ENCODE data around the gene DTX4.

DTX4 gene

GRCh38 chr11:59171508-59172322 lies at the start of gene DTX4 (continued):
- TF ChIP-seq, protein P1, sequence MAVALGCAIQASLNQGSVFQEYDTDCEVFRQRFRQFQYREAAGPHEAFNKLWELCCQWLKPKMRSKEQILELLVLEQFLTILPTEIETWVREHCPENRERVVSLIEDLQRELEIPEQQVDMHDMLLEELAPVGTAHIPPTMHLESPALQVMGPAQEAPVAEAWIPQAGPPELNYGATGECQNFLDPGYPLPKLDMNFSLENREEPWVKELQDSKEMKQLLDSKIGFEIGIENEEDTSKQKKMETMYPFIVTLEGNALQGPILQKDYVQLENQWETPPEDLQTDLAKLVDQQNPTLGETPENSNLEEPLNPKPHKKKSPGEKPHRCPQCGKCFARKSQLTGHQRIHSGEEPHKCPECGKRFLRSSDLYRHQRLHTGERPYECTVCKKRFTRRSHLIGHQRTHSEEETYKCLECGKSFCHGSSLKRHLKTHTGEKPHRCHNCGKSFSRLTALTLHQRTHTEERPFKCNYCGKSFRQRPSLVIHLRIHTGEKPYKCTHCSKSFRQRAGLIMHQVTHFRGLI (tag by site-specific recombination; IDR thresholded peaks at IDR 0.05) = no peak
- no peak for TF ChIP-seq ZNF174 (tag by site-specific recombination; IDR thresholded peaks at IDR 0.05)
- TF ChIP-seq OVOL3 (tag by site-specific recombination; IDR thresholded peaks at IDR 0.05) = no peak
- no peak for TF ChIP-seq ZNF701 (tag by site-specific recombination; IDR thresholded peaks at IDR 0.05)
- TF ChIP-seq ZNF404 (tag by site-specific recombination; IDR thresholded peaks at IDR 0.05) = no peak
- TF ChIP-seq YY1 (tag by site-specific recombination; IDR thresholded peaks at IDR 0.05) = peak; percentile 56; the same call in 1 of the 2 replicates
- TF ChIP-seq ZNF639 (tag by site-specific recombination; IDR thresholded peaks at IDR 0.05) = no peak
- no peak for TF ChIP-seq ZSCAN16 (tag by site-specific recombination; IDR thresholded peaks at IDR 0.05)
- TF ChIP-seq, protein P2, sequence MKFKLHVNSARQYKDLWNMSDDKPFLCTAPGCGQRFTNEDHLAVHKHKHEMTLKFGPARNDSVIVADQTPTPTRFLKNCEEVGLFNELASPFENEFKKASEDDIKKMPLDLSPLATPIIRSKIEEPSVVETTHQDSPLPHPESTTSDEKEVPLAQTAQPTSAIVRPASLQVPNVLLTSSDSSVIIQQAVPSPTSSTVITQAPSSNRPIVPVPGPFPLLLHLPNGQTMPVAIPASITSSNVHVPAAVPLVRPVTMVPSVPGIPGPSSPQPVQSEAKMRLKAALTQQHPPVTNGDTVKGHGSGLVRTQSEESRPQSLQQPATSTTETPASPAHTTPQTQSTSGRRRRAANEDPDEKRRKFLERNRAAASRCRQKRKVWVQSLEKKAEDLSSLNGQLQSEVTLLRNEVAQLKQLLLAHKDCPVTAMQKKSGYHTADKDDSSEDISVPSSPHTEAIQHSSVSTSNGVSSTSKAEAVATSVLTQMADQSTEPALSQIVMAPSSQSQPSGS (tag by site-specific recombination; IDR thresholded peaks at IDR 0.05; ENCODE audit: low read depth) = peak; percentile 77; the same call in 1 of the 2 replicates
- 0 out of 2 replicates have a peak, but pooled peaks have one; percentile 56 for TF ChIP-seq ZSCAN23 (tag by site-specific recombination; IDR thresholded peaks at IDR 0.05)
- TF ChIP-seq ZNF529 (tag by site-specific recombination; IDR thresholded peaks at IDR 0.05; ENCODE audit: insufficient replicate concordance) = no peak
- TF ChIP-seq KLF8 (tag by site-specific recombination; IDR thresholded peaks at IDR 0.05) = peak; percentile 60; the same call in 1 of the 2 replicates
- no peak for TF ChIP-seq ZNF660 (tag by site-specific recombination; IDR thresholded peaks at IDR 0.05)
- TF ChIP-seq ZNF423 (tag by site-specific recombination; IDR thresholded peaks at IDR 0.05) = no peak
- TF ChIP-seq, protein P3, sequence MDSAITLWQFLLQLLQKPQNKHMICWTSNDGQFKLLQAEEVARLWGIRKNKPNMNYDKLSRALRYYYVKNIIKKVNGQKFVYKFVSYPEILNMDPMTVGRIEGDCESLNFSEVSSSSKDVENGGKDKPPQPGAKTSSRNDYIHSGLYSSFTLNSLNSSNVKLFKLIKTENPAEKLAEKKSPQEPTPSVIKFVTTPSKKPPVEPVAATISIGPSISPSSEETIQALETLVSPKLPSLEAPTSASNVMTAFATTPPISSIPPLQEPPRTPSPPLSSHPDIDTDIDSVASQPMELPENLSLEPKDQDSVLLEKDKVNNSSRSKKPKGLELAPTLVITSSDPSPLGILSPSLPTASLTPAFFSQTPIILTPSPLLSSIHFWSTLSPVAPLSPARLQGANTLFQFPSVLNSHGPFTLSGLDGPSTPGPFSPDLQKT (IDR thresholded peaks at IDR 0.05; ENCODE audit: borderline replicate concordance, low read depth, low read length) = no peak
- 0 out of 2 replicates have a peak, but pooled peaks have one; percentile 76 for TF ChIP-seq ZNF324 (tag by site-specific recombination; IDR thresholded peaks at IDR 0.05)
- TF ChIP-seq ZNF2 (tag by site-specific recombination; IDR thresholded peaks at IDR 0.05) = peak; percentile 81; the same call in 1 of the 2 replicates
- TF ChIP-seq KLF17 (tag by site-specific recombination; IDR thresholded peaks at IDR 0.05) = no peak
- TF ChIP-seq MZF1 (tag by site-specific recombination; IDR thresholded peaks at IDR 0.05; ENCODE audit: borderline replicate concordance) = no peak
- TF ChIP-seq ZNF132 (tag by site-specific recombination; IDR thresholded peaks at IDR 0.05; ENCODE audit: borderline replicate concordance) = no peak
- TF ChIP-seq KLF1 (tag by site-specific recombination; IDR thresholded peaks at IDR 0.05) = peak; percentile 28; the same call in 1 of the 2 replicates
- no peak for TF ChIP-seq ZNF658 (tag by site-specific recombination; IDR thresholded peaks at IDR 0.05)
- TF ChIP-seq, protein P4, sequence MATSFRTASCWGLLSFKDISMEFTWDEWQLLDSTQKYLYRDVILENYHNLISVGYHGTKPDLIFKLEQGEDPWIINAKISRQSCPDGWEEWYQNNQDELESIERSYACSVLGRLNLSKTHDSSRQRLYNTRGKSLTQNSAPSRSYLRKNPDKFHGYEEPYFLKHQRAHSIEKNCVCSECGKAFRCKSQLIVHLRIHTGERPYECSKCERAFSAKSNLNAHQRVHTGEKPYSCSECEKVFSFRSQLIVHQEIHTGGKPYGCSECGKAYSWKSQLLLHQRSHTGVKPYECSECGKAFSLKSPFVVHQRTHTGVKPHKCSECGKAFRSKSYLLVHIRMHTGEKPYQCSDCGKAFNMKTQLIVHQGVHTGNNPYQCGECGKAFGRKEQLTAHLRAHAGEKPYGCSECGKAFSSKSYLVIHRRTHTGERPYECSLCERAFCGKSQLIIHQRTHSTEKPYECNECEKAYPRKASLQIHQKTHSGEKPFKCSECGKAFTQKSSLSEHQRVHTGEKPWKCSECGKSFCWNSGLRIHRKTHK (tag by site-specific recombination; IDR thresholded peaks at IDR 0.05) = no peak
- TF ChIP-seq ZBTB10 (tag by site-specific recombination; IDR thresholded peaks at IDR 0.05) = peak; percentile 93
- TF ChIP-seq ZNF248 (tag by site-specific recombination; IDR thresholded peaks at IDR 0.05) = no peak
- TF ChIP-seq ZNF114 (tag by site-specific recombination; IDR thresholded peaks at IDR 0.05) = no peak
- no peak; the same call in 1 of the 2 replicates for TF ChIP-seq WT1 (tag by site-specific recombination; IDR thresholded peaks at IDR 0.05)

Measured in HEK293 (cell line).